CD4-positive, alpha-beta T cell treated with Interleukin-15 for 4 hours (primary cell): ENCODE data around the gene ABCB9.
"Not testable (repeated sequence)": the region's sequence is repeated elsewhere in the genome, so short reads cannot be mapped to it uniquely, and the experiment has no call there.

Experiments used
- DNase-seq: peaks from one replicate; pipeline ENCODE4 v3.0.0-alpha.2; 2020; ENCODE audit warnings: low spot score

The ABCB9 gene

DNA sequence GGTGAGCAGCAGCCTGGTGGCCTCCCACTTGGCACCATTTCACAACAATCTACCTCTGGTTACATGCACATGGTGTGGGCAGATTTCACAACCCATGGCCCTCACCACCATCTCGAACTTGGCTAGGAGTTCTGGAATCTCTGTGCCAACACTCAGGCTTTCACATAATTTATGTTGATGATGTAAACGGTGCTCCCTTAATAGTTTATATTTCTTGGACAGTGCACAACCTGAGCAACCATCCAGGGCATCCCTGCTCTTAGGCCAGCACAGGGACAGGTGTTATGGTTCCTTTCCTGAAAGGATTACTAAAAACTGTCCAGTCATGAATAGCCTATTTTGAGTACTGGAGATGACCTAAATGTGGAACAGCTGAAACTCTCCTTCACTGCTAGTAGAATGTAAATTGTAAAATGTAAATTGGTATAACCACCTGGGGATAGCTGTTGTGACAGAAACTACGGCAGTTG lies 28.6 kb downstream of the ABCB9 start:
- no peak for DNase-seq

DNA sequence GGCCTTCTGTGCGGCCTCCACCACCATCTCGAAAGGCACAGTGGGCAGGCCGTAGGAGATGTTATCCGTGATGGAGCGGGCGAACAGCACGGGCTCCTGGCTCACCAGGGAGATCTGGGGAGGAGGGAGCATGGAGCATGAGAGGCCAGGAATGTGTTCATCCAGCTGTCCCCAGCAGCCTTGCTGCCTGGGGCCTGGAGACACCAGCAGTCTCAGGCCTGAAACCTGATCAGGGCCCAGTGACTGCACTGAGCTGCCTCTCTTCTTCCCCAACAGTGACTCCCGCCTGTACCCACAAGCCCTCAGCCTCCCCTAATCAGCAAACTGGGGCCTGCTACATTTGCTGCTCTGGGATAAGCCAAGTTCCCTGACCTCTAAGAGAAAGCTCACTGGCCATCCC lies 30.9 kb downstream of the ABCB9 start:
- no peak for DNase-seq

DNA sequence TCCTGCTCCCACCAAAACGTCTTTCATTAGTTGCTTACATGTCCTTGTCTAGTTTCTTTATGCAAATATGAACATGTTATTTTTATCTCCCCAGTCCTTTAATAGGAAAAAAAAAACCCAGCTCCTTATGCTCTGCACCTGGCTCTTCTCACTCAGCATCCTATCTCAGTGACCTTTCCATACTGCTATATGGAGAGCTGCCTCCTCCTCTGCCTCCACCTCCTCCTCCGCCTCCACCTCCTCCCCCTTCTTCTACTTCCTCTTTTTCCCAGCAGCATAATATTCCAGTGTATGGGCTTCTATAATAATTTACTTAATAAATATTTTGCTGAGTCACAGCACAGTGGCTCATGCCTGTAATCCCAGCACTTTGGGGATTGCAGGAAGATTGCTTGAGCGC lies 31.5 kb downstream of the ABCB9 start:
- no peak for DNase-seq

DNA sequence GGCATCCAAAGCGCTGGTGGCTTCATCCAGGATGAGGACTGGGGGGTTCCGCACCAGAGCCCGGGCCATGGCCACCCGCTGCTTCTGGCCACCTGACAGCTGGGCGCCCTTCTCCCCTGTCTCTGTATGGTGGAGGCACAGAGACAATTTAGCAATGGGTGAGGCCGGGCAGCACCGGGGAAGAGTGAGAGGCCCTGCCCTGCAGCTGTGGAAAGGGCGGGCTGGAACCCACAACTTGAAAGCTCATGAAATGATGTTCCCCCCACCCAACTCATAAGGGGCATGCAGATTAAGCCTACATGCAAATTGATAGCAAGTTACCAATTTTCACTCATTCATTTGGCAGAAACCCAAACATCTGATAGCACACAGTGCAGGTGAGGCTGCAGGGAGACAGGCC lies 34.1 kb downstream of the ABCB9 start:
- DNase-seq, result no peak

DNA sequence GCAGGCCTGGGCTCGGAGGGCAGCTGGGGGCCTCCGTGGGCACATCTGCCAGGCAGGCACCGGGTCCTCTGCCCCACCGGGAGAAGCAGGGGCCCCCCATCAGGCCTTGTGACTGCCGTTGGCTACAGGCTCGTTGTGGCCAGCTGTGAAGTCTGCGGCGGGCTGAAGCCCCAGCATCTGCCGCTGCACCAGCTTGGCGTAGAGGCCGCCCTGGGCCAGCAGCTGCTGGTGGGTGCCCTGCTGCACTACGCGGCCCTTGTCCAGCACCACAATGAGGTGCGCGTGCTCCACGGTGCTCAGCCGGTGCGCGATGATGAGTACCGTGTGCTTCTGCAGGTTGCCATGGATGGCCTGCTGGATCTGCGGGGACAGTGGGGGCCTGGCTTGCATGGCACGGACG lies 36.5 kb downstream of the ABCB9 start:
- DNase-seq, result no peak

DNA sequence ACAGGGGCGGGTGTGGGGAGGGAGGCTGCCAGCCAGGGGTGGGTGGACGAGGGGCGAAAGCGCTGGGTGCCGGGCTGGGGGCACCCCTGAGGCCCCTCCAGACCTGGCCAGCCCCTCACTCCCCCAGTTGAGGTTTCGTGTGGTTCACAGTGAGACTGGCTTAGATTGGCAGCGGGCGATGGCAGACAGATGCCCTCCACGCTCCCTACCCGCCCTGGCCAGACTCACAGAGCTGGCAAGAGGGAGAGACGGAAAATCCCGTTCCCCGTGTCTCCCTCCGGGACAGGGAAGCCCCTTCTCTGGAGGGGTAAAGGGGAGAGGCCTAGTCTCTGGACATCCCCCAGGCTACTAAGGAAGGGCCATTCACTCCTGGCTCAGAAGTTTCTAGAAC lies 37.1 kb downstream of the ABCB9 start:
- DNase-seq, result no peak

DNA sequence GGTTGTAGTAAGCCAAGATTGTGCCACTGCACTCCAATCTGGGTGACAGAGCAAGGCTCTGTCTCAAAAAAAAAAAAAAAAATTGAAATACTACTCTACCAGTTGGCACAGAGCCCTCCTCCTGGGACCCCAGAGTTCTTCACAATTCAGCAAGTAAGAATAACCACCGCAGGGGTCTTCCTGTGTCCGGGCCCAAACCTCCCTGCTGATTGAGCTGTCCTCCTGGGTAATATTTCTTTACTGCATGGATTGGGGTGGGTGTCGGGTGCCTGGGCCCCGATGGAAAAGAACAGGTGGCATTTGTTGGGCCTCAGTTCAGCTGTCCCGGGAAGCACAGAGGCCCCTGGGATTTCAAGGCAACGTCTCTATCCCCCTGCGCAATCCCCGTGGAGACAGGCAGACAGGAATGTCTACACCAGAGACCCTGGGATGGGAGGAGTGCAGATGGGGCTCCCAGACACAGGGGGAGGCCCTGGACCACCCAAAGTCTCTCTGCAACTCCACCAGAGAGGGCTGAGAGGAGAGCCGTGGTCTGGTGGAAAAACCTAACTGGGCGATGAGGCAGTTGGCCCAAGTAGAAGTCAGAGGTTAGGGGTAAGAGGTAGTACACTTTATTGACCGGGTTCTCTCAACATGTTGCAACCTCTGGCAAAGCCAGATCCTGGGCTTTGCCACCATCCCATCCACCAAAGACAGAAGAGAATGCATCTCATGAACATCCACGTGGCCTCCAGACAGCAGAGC lies 37.7 kb downstream of the ABCB9 start:
- DNase-seq, result no peak

DNA sequence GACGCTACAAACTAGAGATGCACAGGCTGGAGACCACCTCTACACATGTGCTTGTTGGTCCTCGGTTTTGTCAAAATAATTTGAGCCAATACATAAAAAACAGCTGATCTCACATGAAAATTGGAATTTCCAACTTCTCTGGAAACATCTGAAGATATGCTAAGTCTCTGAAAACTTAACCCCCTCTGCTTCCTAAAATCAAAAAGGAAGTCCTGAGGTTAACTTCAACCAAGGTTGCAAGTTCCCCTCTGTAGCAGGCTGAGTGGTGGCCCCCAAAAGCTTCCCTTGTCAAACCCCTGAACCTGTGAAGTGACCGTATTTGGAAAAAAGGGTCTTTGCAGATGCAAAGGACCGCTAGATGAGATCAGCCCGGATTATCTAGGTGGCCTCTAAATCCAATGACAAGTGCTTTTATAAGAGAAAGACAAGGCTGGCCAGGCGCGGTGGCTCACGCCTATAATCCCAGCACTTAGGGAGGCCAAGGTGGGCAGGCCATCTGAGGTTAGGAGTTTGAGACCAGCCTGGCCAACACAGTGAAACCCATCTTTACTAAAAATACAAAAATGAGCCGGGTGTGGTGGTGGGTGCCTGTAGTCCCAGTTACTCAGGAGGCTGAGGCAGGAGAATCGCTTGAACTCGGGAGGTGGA lies 38.4 kb downstream of the ABCB9 start:
- DNase-seq, result no peak

DNA sequence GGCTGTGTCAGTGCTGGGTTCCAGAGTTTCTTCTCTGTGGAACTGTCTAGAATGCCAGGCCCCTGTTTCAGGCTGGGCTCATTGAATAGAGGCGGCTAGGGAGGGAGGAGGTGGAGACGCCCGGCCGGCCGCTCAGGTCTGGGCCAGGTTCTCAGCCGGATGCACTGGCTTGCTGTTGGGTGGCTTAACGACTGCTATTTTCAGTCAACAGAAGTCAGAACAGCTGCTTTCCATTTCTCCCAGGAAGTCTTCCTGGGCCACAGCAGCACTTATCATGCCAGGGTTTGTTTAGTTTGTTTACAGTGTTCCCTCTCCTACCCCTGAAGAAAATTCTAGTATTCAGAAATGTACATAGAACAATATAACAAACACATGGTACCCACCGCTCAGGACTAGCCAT lies 44.3 kb downstream of the ABCB9 start:
- DNase-seq, result no peak

DNA sequence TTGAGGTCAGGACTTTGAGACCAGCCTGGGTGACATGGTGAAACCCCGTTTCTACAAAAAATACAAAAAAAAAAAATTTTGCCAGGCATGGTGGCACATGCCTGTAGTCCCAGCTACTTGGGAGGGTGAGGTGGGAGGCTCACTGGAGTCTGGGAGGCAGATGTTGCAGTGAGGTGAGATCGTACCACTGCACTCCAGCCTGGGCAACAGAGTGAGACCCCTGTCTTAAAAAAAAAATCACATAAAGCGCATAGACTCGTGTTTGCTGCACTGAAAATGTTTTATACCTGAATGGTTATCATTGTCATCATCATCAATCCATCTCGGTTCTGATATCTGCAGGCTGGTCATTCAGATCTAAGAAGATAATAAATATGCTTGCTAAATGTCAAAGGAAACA lies 45.6 kb downstream of the ABCB9 start:
- no peak for DNase-seq

DNA sequence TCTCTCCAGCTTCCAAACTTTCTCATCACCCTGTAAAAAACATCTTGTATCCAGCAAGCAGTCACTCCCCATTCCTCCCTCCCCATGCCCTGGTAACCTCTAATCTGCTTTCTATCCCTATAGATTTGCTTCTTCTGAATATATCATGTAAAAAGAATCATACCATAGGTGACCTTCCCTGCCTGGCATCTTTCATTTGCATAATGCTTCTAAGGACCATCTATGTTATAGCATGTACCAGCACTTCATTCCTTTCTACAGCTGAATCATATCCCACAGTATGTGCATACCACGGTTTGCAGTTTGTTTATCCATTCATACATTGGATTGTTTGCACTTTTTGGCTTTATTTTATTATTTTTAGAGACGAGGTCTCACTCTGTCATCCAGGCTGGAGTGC lies 47.4 kb downstream of the ABCB9 start:
- DNase-seq, result no peak

DNA sequence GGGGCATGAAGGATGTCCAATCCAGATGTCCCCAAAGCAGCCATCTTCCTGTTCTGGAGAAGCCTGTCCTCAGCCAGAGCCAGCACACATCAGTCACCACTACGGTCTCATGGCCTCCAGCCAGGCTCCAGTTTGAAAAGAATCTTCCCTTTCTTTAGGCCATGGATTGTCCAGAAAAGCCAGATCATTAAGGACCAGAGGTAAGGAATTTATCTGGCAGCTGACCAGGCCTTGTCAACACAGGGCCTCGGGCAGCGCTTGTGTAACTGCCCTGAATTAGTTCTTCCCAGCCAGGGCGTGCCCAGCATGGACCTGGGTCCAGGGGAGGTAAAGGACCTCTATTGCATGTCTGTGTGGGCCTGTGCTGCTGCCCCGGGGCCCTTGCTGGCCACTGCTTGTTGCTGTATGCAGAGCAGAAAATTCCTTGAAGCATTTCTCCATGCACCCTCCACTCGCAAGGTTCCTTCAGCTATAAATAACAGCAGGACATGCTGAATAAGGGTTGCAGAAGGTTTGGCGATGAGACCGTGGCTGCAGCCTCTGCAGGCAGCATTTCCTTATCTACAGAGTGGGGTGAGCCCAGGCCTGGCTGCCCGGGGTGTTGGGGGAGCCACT lies 48.6 kb downstream of the ABCB9 start:
- DNase-seq, result no peak

DNA sequence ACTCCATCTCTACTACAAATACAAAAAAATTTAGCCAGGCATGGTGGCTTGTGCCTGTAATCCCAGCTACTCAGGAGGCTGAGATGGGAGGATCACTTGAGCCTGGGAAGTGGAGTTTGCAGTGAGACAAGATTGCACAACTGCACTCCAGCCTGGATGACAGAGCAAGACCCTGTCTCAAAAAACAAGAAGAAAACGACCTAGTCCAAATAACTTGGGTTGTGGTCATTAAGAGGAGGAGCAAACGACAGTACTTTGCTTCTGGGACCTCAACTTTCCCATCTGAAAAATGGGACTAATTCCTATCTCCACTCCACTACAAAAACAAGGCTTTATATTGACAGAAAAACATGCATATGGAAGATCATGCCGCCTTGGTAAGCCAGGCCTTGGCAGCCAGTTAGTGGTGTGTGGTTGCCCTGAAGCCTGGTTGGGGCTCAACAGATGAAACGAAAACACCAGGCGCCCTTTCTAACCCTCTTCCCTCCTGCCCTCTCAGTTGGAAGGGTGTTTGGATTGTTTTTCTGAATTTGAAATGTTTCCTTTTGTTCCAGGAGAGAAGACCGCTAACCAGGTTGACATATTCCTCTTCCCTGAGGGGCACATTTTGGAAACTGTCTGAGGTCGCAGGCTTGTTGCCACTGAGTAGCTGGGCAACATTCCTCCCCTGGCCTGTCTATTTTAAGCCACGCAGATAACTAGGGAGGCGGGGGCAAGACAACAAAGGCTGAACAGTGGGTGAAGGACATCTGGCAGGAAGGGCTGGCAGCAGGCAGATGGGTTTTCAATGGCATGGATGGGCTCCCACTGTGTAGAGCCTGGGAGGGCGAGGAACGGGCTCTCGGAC lies 56.6 kb downstream of the ABCB9 start:
- no peak for DNase-seq

DNA sequence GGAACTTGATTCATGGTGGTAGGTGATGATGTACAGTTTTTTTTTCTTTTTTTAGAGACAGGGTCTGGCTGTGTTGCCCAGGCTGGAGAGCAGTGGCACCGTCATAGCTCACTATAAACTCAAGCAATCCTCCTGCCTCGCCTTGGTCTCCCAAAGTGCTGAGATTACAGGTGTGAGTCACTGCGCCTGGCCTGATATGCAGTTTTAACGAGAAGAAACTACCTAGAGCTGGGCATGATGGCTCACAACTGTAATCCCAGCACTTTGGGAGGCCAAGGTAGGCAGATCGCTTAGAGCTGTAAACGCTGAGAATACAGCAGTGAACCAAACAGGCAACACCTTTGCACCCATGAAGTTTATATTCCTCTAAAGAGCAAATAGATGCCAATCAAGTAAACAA lies 57.3 kb downstream of the ABCB9 start:
- DNase-seq, result no peak

DNA sequence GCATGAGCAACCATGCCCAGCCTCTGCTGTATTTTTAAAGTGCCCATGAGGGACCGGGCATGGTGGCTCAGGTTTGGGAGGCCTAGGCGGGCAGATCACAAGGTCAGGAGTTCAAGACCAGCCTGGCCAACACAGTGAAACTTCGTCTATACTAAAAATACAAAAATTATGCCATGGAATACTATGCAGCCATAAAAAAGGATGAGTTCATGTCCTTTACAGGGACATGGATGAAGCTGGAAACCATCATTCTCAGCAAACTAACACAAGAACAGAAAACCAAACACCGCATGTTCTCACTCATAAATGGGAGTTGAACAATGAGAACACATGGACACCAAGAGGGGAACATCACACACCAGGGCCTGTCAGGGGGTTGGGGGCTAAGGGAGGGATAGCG lies 61.0 kb downstream of the ABCB9 start:
- DNase-seq, result not testable (repeated sequence)

DNA sequence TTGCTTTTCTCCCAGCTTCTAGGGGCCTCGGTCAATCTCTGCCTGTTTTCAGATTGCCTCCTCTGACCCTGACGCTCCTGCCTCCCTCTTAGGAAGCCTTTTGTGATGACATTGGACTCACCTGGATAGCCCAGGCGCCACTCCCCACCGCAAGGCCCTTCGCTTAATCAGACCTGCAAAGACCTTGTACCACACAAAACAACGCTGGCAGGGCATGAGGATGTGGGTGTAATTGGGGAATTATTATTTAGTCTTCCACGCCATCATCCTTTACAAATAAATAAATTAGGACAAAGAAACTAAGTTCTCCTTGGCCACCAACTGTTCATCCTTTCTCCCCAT lies 62.6 kb downstream of the ABCB9 start:
- no peak for DNase-seq

DNA sequence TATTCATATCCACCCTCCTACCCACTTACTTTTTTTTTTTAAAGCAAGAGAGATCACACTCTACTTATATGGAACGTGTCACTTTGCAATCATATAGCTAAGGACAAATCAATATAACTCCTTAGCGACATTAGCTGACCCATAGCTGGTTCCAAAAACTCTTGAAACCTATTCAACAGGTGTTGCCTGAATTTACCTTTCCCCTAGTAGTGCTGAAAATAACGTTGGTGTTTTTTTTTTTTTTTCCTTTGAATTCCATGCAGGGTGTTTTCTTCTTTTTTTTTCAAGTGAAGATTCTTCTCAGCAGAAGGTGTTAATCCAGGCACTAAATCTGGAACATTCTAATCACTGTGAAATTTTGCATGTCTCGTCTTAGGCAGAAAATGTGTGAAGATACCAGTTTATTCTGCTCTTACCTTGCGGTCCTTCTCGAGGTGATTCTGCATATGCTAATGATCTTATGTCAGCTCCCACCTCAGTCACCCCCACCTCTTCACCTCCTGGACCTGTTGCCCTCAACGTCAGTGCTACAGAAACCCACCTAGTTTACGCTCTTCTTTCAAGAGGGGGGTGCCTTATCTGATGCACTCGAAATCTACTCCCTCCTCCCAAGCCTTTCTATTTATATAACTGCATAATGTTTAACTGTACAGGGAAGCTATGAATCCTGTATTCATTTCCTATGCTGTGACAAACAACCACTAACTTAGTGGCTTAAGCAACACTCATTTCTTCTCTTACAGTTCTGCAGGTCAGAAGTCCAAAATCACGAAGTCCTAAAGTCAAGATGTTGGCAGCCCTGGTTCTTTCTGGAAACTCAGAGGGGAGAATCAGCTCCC lies 63.2 kb downstream of the ABCB9 start:
- DNase-seq, result no peak

DNA sequence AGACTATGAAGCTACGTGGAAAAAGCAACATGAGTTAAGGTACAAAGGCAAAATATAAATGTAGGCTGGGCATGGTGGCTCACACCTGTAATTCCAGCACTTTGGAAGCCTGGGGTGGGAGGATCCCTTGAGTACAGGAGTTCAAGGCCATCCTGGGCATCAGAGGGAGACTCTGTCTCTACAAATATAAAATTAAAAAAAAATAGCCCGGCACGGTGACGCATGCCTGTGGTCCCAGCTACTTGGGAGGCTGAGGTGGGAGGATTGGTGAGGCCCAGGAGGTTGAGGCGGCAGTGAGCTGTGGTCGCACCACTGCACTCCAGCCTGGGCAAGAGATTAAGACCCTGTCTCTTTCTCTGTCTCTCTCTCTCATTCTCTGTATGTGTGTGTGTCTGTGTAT lies 66.4 kb downstream of the ABCB9 start:
- no peak for DNase-seq

DNA sequence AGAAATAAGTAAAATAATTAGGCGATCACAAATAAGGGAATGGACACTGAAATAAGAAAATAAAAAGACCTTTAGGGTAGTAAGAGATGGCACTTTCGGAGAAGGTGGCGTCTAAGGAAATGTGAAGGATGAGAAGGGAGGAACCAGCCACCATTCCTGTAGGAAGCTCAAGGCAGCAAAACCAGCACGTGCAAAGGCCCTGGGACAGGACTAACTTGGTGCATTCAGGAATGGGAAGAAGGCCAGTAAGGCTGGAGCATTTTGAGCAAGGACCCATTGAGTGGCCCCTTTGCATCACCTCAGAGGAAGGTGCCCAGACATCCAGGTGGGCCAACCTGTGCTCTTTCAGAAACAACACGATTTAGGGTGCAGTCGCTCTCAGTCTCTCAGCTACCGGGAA lies 69.6 kb downstream of the ABCB9 start:
- no peak for DNase-seq

DNA sequence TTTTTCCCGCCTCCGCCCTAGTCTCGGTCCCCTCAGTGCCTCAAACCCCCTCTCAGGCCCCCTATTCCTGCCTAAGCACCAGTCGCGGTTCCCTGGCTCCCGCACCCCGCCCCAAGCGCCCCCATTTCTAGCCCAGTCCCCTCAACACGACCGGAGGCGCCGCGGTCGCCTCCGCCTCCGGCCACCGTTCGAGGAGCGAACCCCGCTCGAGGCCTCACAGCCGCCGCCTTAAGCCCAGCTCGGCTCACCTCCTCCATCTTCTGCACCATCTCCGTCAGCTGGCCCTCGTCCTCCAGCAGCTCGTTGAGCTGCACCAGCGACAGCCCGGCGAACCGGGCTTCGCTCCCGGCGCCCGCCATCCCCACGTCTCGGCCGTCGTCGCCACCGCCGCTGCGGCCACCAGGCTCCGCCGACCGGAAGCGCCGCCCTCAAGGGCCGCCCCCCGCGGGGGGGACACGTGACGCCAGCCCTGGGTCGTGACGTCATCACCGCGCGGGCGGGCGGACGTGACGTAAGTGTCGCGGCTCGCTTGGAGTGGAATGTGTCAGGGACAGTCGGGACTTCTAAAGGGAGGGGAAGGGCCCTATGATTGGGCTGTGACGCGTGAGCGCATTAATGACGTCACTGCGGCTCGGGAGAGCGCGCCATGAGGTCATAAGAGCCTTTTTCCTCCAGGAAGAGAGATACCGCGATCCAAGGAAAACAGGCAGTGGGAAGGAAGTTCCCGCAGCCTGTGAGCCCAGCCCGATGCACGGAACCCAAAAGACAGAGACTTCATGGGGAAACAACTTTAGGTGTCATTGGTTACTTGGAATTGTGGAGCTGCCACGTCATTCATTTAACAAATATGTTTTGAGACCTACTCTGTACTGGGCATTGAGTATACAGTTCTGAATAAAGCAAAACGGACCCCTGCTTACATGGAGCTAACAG lies 70.3 kb downstream of the ABCB9 start, which contains the start of gene VPS37B:
VPS37B (minus strand) TSS at position 421 of the 933 bp plus-strand sequence; CDS start at position 359, 62 bp downstream.
- DNase-seq, result peak; percentile 87

DNA sequence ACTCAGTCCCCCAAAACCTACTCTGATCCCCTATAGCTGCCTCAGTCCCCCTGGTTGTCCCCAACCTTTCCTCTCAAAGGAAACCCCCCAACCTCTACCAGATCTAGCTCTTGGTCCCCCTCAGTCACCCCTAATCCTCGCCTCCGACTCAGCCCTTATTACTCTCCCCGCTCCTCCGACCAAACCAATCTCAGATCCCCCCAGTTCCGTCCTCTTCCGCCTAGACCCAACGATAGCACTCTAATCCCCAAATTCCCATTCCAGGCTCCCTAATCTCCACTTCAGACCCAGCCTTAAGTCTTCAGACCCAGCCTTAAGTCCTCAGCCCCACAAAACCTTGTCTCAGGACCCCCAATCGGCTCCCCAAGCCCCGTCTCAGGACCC lies 71.0 kb downstream of the ABCB9 start:
- DNase-seq, result no peak
